HG02884 (cell line): ENCODE measurements around the gene SPOUT1.

Experiments used
- ATAC-seq: cut with Tn5 transposase; IDR thresholded peaks from one replicate; pipeline ENCODE4 v1.9.1; 2021; ENCODE audit warnings: mild to moderate bottlenecking, moderate library complexity; ENCODE audit not compliant: unreplicated experiment

The SPOUT1 gene

GRCh38 chr9:128838338-128838737, 8.7 kb upstream of the SPOUT1 start:
- no peak for ATAC-seq

- no peak for ATAC-seq
These were observed 7.0 kb upstream of the SPOUT1 start for GRCh38 chr9:128836509-128837145.

GRCh38 chr9:128835246-128836210, 5.9 kb upstream of the SPOUT1 start:
- ATAC-seq: no peak

- no peak for ATAC-seq
These were observed 4.1 kb upstream of the SPOUT1 start for GRCh38 chr9:128833696-128834095.

GRCh38 chr9:128828719-128829452, 708 bp downstream of the SPOUT1 start:
- ATAC-seq: no peak

- no peak for ATAC-seq
These were observed 1.3 kb downstream of the SPOUT1 start for GRCh38 chr9:128828267-128828666.

GRCh38 chr9:128825923-128826700, 3.5 kb downstream of the SPOUT1 start:
- no peak for ATAC-seq

GRCh38 chr9:128824911-128825310, 4.7 kb downstream of the SPOUT1 start:
- ATAC-seq: no peak

GRCh38 chr9:128823903-128824406, 5.6 kb downstream of the SPOUT1 start:
- ATAC-seq: no peak

- ATAC-seq: no peak
These were observed 6.2 kb downstream of the SPOUT1 start for GRCh38 chr9:128823362-128823902.

GRCh38 chr9:128822407-128823042, 7.1 kb downstream of the SPOUT1 start:
- no peak for ATAC-seq

- no peak for ATAC-seq
These were observed 7.8 kb downstream of the SPOUT1 start for GRCh38 chr9:128821584-128822406.

- ATAC-seq: no peak
These were observed 8.7 kb downstream of the SPOUT1 start for GRCh38 chr9:128820665-128821583.

- ATAC-seq: no peak
These were observed 9.6 kb downstream of the SPOUT1 start for GRCh38 chr9:128819716-128820664.

GRCh38 chr9:128818839-128819715, 10.5 kb downstream of the SPOUT1 start:
- peak; percentile 30 for ATAC-seq
